Upper lobe of left lung (tissue), 4 donors: ENCODE results near the gene ZFP36L2.

Source experiments
- CTCF ChIP-seq, 6 experiments: fragments of 450-650 bp in 4 of 6; fragments of 200-600 bp in 2 of 6; sonication (generic) in 2 of 6; IDR thresholded peaks; one replicate each; pipeline ENCODE4 v1.5.1; 2016 to 2019; ENCODE audit warnings: antibody characterized with exemption in 6 of 6
- EP300 ChIP-seq, 4 donors: sonication (generic); formaldehyde crosslinking; IDR thresholded peaks; one replicate each; pipeline ENCODE4 v1.5.1; 2017; ENCODE audit warnings: antibody characterized with exemption in 4 of 4, control low read depth in 2 of 4
- POLR2A ChIP-seq, 4 donors: fragments of 450-650 bp; IDR thresholded peaks; one replicate each; pipeline ENCODE4 v1.5.1; 2016 to 2017; ENCODE audit warnings: antibody characterized with exemption in 4 of 4, mild to moderate bottlenecking in 2 of 4
- POLR2AphosphoS5 ChIP-seq, 2 donors: sonication (generic); formaldehyde crosslinking; IDR thresholded peaks; one replicate each; pipeline ENCODE4 v1.5.1; 2017; ENCODE audit warnings: antibody characterized with exemption in 2 of 2

GRCh38 chr2:43214253-43214652, 12.2 kb downstream of the ZFP36L2 start:
- no peak for TF ChIP-seq POLR2A (IDR thresholded peaks at IDR 0.05)
- TF ChIP-seq EP300 (IDR thresholded peaks at IDR 0.05) = no peak
- no peak for TF ChIP-seq CTCF (IDR thresholded peaks at IDR 0.05)
- TF ChIP-seq POLR2AphosphoS5 (IDR thresholded peaks at IDR 0.05) = no peak
